Keratinocyte (primary cell): ENCODE measurements around the gene HSF5.

ENCODE experiments used
- CTCF ChIP-seq, 3 experiments: IDR thresholded peaks in 1 of 3; conservative IDR thresholded peaks in 1 of 3; optimal IDR thresholded peaks in 1 of 3; 2 replicates in 2 of 3; 3 replicates in 1 of 3; pipeline versions ENCODE3 to v1.5.1; 2011; ENCODE audit warnings: low read length in 3 of 3, mild to moderate bottlenecking in 3 of 3, moderate library complexity in 2 of 3, control low read depth in 1 of 3, inconsistent platforms in 1 of 3; ENCODE audit not compliant: insufficient read depth in 2 of 3; ENCODE audit errors: extremely low read depth in 1 of 3
- EZH2 ChIP-seq: IDR thresholded peaks from one replicate; pipeline ENCODE4 v1.6.1; 2012; ENCODE audit warnings: inconsistent platforms, mild to moderate bottlenecking, low read length, moderate library complexity

- TF ChIP-seq CTCF (optimal IDR thresholded peaks at IDR 0.05 in 1 of 3, IDR thresholded peaks at IDR 0.05 in 1 of 3, conservative IDR thresholded peaks at IDR 0.05 in 1 of 3; ENCODE audit: extremely low read depth in 1 of 3, insufficient read depth in 2 of 3, low read length in 3 of 3) (no peak), EZH2 (no peak)
Observed at GRCh38 chr17:58521680-58522079, 33.5 kb upstream of the HSF5 start.
